A673 (cell line): ENCODE results near the gene TBXAS1. TPM values are rescaled to one million over a fixed set of nuclear protein-coding genes. Genes with fewer than 3 reads are reported as not detected.

Source experiments
- BruUV-seq: library from RNA; stranded (reverse); fragments of 400-500 nt; replicated peaks from 2 replicates; lab custom pipeline; 2021; lab: Mats Ljungman, UMichigan
- CTCF ChIA-PET: fragments of 300-600 bp; sonication (Branson Sonifier 250); formaldehyde crosslinking; loops from one replicate; lab custom pipeline; 2022; ENCODE audit warnings: antibody characterized with exemption; lab: Charles Lee
- POLR2A ChIA-PET: fragments of 300-600 bp; sonication (Branson Sonifier 250); formaldehyde crosslinking; loops from one replicate; lab custom pipeline; 2022; ENCODE audit warnings: antibody characterized with exemption; ENCODE audit not compliant: low non-redundant PET; lab: Charles Lee
- DNase-seq: peaks from one replicate; pipeline ENCODE4 v3.0.0-alpha.2; 2015; ENCODE audit warnings: low spot score
- H3K27ac ChIP-seq: fragments of 200-600 bp; sonication (generic); 2 replicates; pipeline ENCODE4 v1.5.1; 2016; ENCODE audit warnings: mixed run types, low read depth, mild to moderate bottlenecking, mixed read lengths, antibody characterized with exemption, low read length; ENCODE audit not compliant: poor library complexity, severe bottlenecking
- H3K27me3 ChIP-seq: fragments of 200-600 bp; sonication (generic); replicated peaks from 2 replicates; pipeline ENCODE4 v1.6.1; 2017; ENCODE audit warnings: mixed run types, low read depth, mild to moderate bottlenecking, mixed read lengths, antibody characterized with exemption, low read length; ENCODE audit not compliant: insufficient read depth, poor library complexity
- H3K36me3 ChIP-seq: fragments of 200-600 bp; sonication (generic); 2 replicates; pipeline ENCODE4 v1.6.1; 2016; ENCODE audit warnings: mixed run types, mild to moderate bottlenecking, mixed read lengths, antibody characterized with exemption, low read length; ENCODE audit not compliant: insufficient read depth, poor library complexity, severe bottlenecking
- H3K4me1 ChIP-seq: fragments of 200-600 bp; sonication (generic); 2 replicates; pipeline ENCODE4 v1.6.1; 2017; ENCODE audit warnings: mixed run types, mild to moderate bottlenecking, mixed read lengths, antibody characterized with exemption, low read length; ENCODE audit not compliant: insufficient read depth, poor library complexity, severe bottlenecking
- H3K4me3 ChIP-seq: fragments of 200-600 bp; sonication (generic); 2 replicates; pipeline ENCODE4 v1.5.1; 2016; ENCODE audit warnings: low read depth, mixed run types, mild to moderate bottlenecking, mixed read lengths, low read length; ENCODE audit not compliant: poor library complexity, severe bottlenecking
- H3K9me3 ChIP-seq: fragments of 200-600 bp; sonication (generic); 2 replicates; pipeline ENCODE4 v1.6.1; 2016; ENCODE audit warnings: mixed run types, low read depth, mild to moderate bottlenecking, mixed read lengths, antibody characterized with exemption, low read length; ENCODE audit not compliant: poor library complexity, severe bottlenecking
- CTCF ChIP-seq: fragments of 300-800, 200-600 bp; sonication (generic); conservative IDR thresholded peaks from 2 replicates; pipeline ENCODE4 v1.5.1; 2017; ENCODE audit warnings: low read depth, mild to moderate bottlenecking, antibody characterized with exemption, low read length, moderate library complexity, mixed read lengths
- EZH2 ChIP-seq: fragments of 200-600 bp; sonication (generic); IDR thresholded peaks from 2 replicates; pipeline ENCODE4 v1.6.1; 2017; ENCODE audit warnings: borderline replicate concordance, low read depth, mild to moderate bottlenecking, mixed read lengths, antibody characterized with exemption, low read length; ENCODE audit not compliant: poor library complexity, severe bottlenecking
- intact Hi-C: fragments of 100-400 bp; cut with micrococcal nuclease; formaldehyde crosslinking; loops from one replicate; pipeline ENCODE4 v1.10.0; 2022; ENCODE audit not compliant: unreplicated experiment
- total RNA-seq: library from RNA; stranded (reverse); gene quantifications from 2 replicates; pipeline ENCODE4 v1.2.3, GENCODE V29; 2021

The TBXAS1 gene
- total RNA-seq, 1 experiment from 2014 or later: 2.5 TPM

GRCh38 chr7:140045697-140046096, 216.6 kb downstream of the TBXAS1 start:
- CTCF ChIA-PET: no interaction called here

GRCh38 chr7:140047197-140047596, 218.1 kb downstream of the TBXAS1 start:
- no peak overlapping the region for H3K4me3 ChIP-seq
- no peaks in the 10 kb centered on the region for H3K9me3 ChIP-seq
- intact Hi-C loops: no loop called here
- TF ChIP-seq EZH2: no peak
- TF ChIP-seq CTCF: no peak
- no peak overlapping the region for H3K27ac ChIP-seq
- no peak for DNase-seq
- ChIA-PET CTCF (no interaction called here), POLR2A (no interaction called here)
- no peaks in the 10 kb centered on the region for H3K36me3 ChIP-seq
- no peaks in the 10 kb centered on the region for H3K4me1 ChIP-seq
- no peaks in the 10 kb centered on the region for H3K27me3 ChIP-seq
- no TSS peak for BruUV-seq

More at GRCh38 chr7:140045697-140046096, 216.6 kb downstream of the TBXAS1 start:
- intact Hi-C loops: no loop called here
- no peaks in the 10 kb centered on the region for H3K4me1 ChIP-seq
- POLR2A ChIA-PET: interaction anchor here (0.6 kb wide), 1 partner anchor 173 kb away, joined by 3 read pairs; no protein-coding TSS in a partner anchor
- TF ChIP-seq EZH2 (no peak), CTCF (no peak)
- H3K36me3 ChIP-seq: no peaks in the 10 kb centered on the region
- no peak overlapping the region for H3K4me3 ChIP-seq
- no TSS peak for BruUV-seq
- H3K27me3 ChIP-seq: no peaks in the 10 kb centered on the region
- no peaks in the 10 kb centered on the region for H3K9me3 ChIP-seq
- no peak for DNase-seq
- no peak overlapping the region for H3K27ac ChIP-seq

- no peak overlapping the region for H3K27ac ChIP-seq
- no peaks in the 10 kb centered on the region for H3K4me1 ChIP-seq
- CTCF ChIA-PET: no interaction called here
- no peak for TF ChIP-seq CTCF
- TF ChIP-seq EZH2: no peak
- H3K9me3 ChIP-seq: no peaks in the 10 kb centered on the region
- no peak for DNase-seq
- intact Hi-C loops: no loop called here
- no peaks in the 10 kb centered on the region for H3K27me3 ChIP-seq
- no TSS peak for BruUV-seq
- no peak overlapping the region for H3K4me3 ChIP-seq
- POLR2A ChIA-PET: no interaction called here
- H3K36me3 ChIP-seq: no peaks in the 10 kb centered on the region
These were observed 219.1 kb downstream of the TBXAS1 start for GRCh38 chr7:140048138-140048537.
